ENCODE results near the gene ACO1.

Gene ACO1

GRCh38 chr9:32384002-32384363 is 460 bp upstream of the ACO1 start:
- no peak for DNase-seq

- DNase-seq, result no peak
These were observed 875 bp downstream of the ACO1 start for GRCh38 chr9:32385152-32385884.

GRCh38 chr9:32385885-32386283 is 1.4 kb downstream of the ACO1 start:
- DNase-seq, result no peak

GRCh38 chr9:32387256-32387655 is 2.8 kb downstream of the ACO1 start:
- no peak for DNase-seq

GRCh38 chr9:32389365-32389764 is 4.9 kb downstream of the ACO1 start:
- no peak for DNase-seq

- no peak for DNase-seq
These were observed 9.5 kb downstream of the ACO1 start for GRCh38 chr9:32393911-32394310.

GRCh38 chr9:32394381-32395049 is 10.1 kb downstream of the ACO1 start:
- DNase-seq, result no peak

- no peak for DNase-seq
These were observed 11.2 kb downstream of the ACO1 start for GRCh38 chr9:32395510-32396216.

- DNase-seq, result no peak
These were observed 13.8 kb downstream of the ACO1 start for GRCh38 chr9:32398207-32398606.

GRCh38 chr9:32399110-32399815 is 14.8 kb downstream of the ACO1 start:
- DNase-seq, result no peak

GRCh38 chr9:32401488-32401887 is 17.0 kb downstream of the ACO1 start:
- DNase-seq, result no peak

- no peak for DNase-seq
These were observed 19.3 kb downstream of the ACO1 start for GRCh38 chr9:32403567-32404260.

GRCh38 chr9:32404402-32404801 is 20.0 kb downstream of the ACO1 start:
- DNase-seq, result no peak

GRCh38 chr9:32404856-32405255 is 20.4 kb downstream of the ACO1 start:
- no peak for DNase-seq

- DNase-seq, result no peak
These were observed 21.1 kb downstream of the ACO1 start for GRCh38 chr9:32405506-32405905.

GRCh38 chr9:32406046-32406445 is 21.6 kb downstream of the ACO1 start:
- DNase-seq, result no peak

GRCh38 chr9:32411753-32412152 is 27.3 kb downstream of the ACO1 start:
- DNase-seq, result no peak

GRCh38 chr9:32412440-32412839 is 28.0 kb downstream of the ACO1 start:
- DNase-seq, result no peak

- DNase-seq, result no peak
These were observed 29.0 kb downstream of the ACO1 start for GRCh38 chr9:32413424-32413823.

GRCh38 chr9:32414856-32415255 is 30.4 kb downstream of the ACO1 start:
- DNase-seq, result no peak

GRCh38 chr9:32419921-32420320 is 35.5 kb downstream of the ACO1 start:
- DNase-seq, result no peak

GRCh38 chr9:32422237-32422806 is 37.9 kb downstream of the ACO1 start:
- DNase-seq, result no peak

- DNase-seq, result no peak
These were observed 38.9 kb downstream of the ACO1 start for GRCh38 chr9:32423371-32423770.
